ENCODE measurements around the gene F12. TPM values are rescaled to one million over a fixed set of nuclear protein-coding genes. Genes with fewer than 3 reads are reported as not detected.
A peak's percentile ranks its signal among the peaks of the same experiment; 100 is the strongest.
"Not testable (repeated sequence)": the region's sequence is repeated elsewhere in the genome, so short reads cannot be mapped to it uniquely, and the experiment has no call there.

F12 gene
- total RNA-seq, 8 experiments from 2014 or later, result 1.0 to 6.5 (median 2.4) TPM

GRCh38 chr5:177425801-177426565, 16.6 kb upstream of the F12 start:
- Histone ChIP-seq H3K4me1 (replicated peaks in 1 of 2) (peaks cover 8 to 23% of the 10 kb centered on the region in 2 donors), H3K27ac (peak overlapping the region; percentile 85 to 92), H3K4me3 (peak overlapping the region; percentile 44 to 80 (median 53))
- in situ Hi-C loops (cut with MboI; ENCODE audit: low pct_unique_long_range_greater_than_20kb in 2 of 9, low sequenced_read_pairs in 9 of 9, unreplicated experiment in 9 of 9), result no loop called here
- WGBS, 10 experiments, result 0 to 5% (median 0%) methylated on average over 1 to 17 of the region's 52 CpGs; no CpG with 5 or more reads in 5 of the 10 experiments
- ATAC-seq (replicated peaks in 6 of 8), result peak; percentile 80 to 95 (median 94)

- no peak for ATAC-seq (replicated peaks in 6 of 8)
- in situ Hi-C loops (cut with MboI; ENCODE audit: low pct_unique_long_range_greater_than_20kb in 2 of 9, low sequenced_read_pairs in 9 of 9, unreplicated experiment in 9 of 9), result no loop called here
- Histone ChIP-seq H3K27ac (peak overlapping the region; percentile 85 to 92), H3K4me1 (replicated peaks in 1 of 2) (peaks cover 8 to 23% of the 10 kb centered on the region in 2 donors), H3K4me3 (peak overlapping the region; percentile 44 to 78 (median 49))
- WGBS, 10 experiments, result 37 to 95% (median 61%) methylated on average over 1 to 11 of the region's 13 CpGs; no CpG with 5 or more reads in 1 of the 10 experiments
These were observed 15.9 kb upstream of the F12 start for GRCh38 chr5:177425196-177425800.

- H3K27ac ChIP-seq, result no peak overlapping the region
- WGBS, 10 experiments, result 0 to 80% (median 67%) methylated on average over 1 to 2 of the region's 2 CpGs; no CpG with 5 or more reads in 4 of the 10 experiments
- H3K4me1 ChIP-seq (replicated peaks in 1 of 2), result peaks cover 8 to 14% of the 10 kb centered on the region in 2 donors
- no peak for ATAC-seq (replicated peaks in 6 of 8)
- in situ Hi-C loops (cut with MboI; ENCODE audit: low pct_unique_long_range_greater_than_20kb in 2 of 9, low sequenced_read_pairs in 9 of 9, unreplicated experiment in 9 of 9), result no loop called here
- no peak overlapping the region for H3K4me3 ChIP-seq
These were observed 14.3 kb upstream of the F12 start for GRCh38 chr5:177423671-177424070.

GRCh38 chr5:177421062-177421798, 11.9 kb upstream of the F12 start:
- 0 to 90% (median 78%) methylated on average over 1 to 5 of the region's 6 CpGs; no CpG with 5 or more reads in 1 of the 10 experiments for WGBS, 10 experiments
- Histone ChIP-seq H3K4me3 (no peak overlapping the region), H3K27ac (peak overlapping the region in 1 of 2 donors; percentile 12), H3K4me1 (replicated peaks in 1 of 2) (peaks cover 2 to 9% of the 10 kb centered on the region in 2 donors)
- peak in 3 of 8 experiments; percentile 5 to 22 (median 20) for ATAC-seq (replicated peaks in 6 of 8)
- in situ Hi-C loops (cut with MboI; ENCODE audit: low pct_unique_long_range_greater_than_20kb in 2 of 9, low sequenced_read_pairs in 9 of 9, unreplicated experiment in 9 of 9), result no loop called here

GRCh38 chr5:177420472-177420871, 11.1 kb upstream of the F12 start:
- H3K4me1 ChIP-seq (replicated peaks in 1 of 2); H3K4me3 ChIP-seq; ATAC-seq (replicated peaks in 6 of 8); in situ Hi-C loops (cut with MboI; ENCODE audit: low pct_unique_long_range_greater_than_20kb in 2 of 9, low sequenced_read_pairs in 9 of 9, unreplicated experiment in 9 of 9); H3K27ac ChIP-seq: not testable (repeated sequence)
- 89 to 100% (median 90%) methylated on average over 1 to 4 of the region's 7 CpGs; no CpG with 5 or more reads in 7 of the 10 experiments for WGBS, 10 experiments

- Histone ChIP-seq H3K4me1 (replicated peaks in 1 of 2) (peaks cover 0 to 4% of the 10 kb centered on the region in 2 donors), H3K27ac (no peak overlapping the region), H3K4me3 (no peak overlapping the region)
- no peak for ATAC-seq (replicated peaks in 6 of 8)
- WGBS, 10 experiments, result 75 to 100% (median 100%) methylated on average over 1 to 3 of the region's 3 CpGs; no CpG with 5 or more reads in 3 of the 10 experiments
- in situ Hi-C loops (cut with MboI; ENCODE audit: low pct_unique_long_range_greater_than_20kb in 2 of 9, low sequenced_read_pairs in 9 of 9, unreplicated experiment in 9 of 9), result no loop called here
These were observed 9.7 kb upstream of the F12 start for GRCh38 chr5:177419046-177419445.

- H3K27ac ChIP-seq; H3K4me3 ChIP-seq; H3K4me1 ChIP-seq (replicated peaks in 1 of 2); in situ Hi-C loops (cut with MboI; ENCODE audit: low pct_unique_long_range_greater_than_20kb in 2 of 9, low sequenced_read_pairs in 9 of 9, unreplicated experiment in 9 of 9); ATAC-seq (replicated peaks in 6 of 8): not testable (repeated sequence)
- WGBS, 10 experiments, result 50 to 100% (median 92%) methylated on average over 1 to 4 of the region's 6 CpGs; no CpG with 5 or more reads in 2 of the 10 experiments
These were observed 7.7 kb upstream of the F12 start for GRCh38 chr5:177417081-177417480.

GRCh38 chr5:177414481-177414880, 5.1 kb upstream of the F12 start:
- Histone ChIP-seq H3K4me1 (replicated peaks in 1 of 2) (no peaks in the 10 kb centered on the region), H3K27ac (no peak overlapping the region), H3K4me3 (no peak overlapping the region)
- WGBS, 10 experiments, result 60 to 100% (median 93%) methylated on average over 1 to 3 of the region's 3 CpGs; no CpG with 5 or more reads in 2 of the 10 experiments
- in situ Hi-C loops (cut with MboI; ENCODE audit: low pct_unique_long_range_greater_than_20kb in 2 of 9, low sequenced_read_pairs in 9 of 9, unreplicated experiment in 9 of 9), result no loop called here
- ATAC-seq (replicated peaks in 6 of 8), result no peak

- in situ Hi-C loops (cut with MboI; ENCODE audit: low pct_unique_long_range_greater_than_20kb in 2 of 9, low sequenced_read_pairs in 9 of 9, unreplicated experiment in 9 of 9), result no loop called here
- no peak overlapping the region for H3K4me3 ChIP-seq
- no peaks in the 10 kb centered on the region for H3K4me1 ChIP-seq (replicated peaks in 1 of 2)
- ATAC-seq (replicated peaks in 6 of 8), result no peak
- 65 to 100% (median 86%) methylated on average over 1 to 7 of the region's 8 CpGs for WGBS, 10 experiments
- no peak overlapping the region for H3K27ac ChIP-seq
These were observed 3.4 kb upstream of the F12 start for GRCh38 chr5:177412603-177413233.

GRCh38 chr5:177410575-177410974, 1.2 kb upstream of the F12 start:
- H3K4me3 ChIP-seq, result no peak overlapping the region
- no peaks in the 10 kb centered on the region for H3K4me1 ChIP-seq (replicated peaks in 1 of 2)
- H3K27ac ChIP-seq, result no peak overlapping the region
- WGBS, 10 experiments, result 65 to 94% (median 80%) methylated on average over 1 to 3 of the region's 3 CpGs; no CpG with 5 or more reads in 5 of the 10 experiments
- in situ Hi-C loops (cut with MboI; ENCODE audit: low pct_unique_long_range_greater_than_20kb in 2 of 9, low sequenced_read_pairs in 9 of 9, unreplicated experiment in 9 of 9), result no loop called here
- ATAC-seq (replicated peaks in 6 of 8), result no peak

- ATAC-seq (replicated peaks in 6 of 8), result no peak
- 71 to 100% (median 81%) methylated on average over 1 to 4 of the region's 5 CpGs; no CpG with 5 or more reads in 6 of the 10 experiments for WGBS, 10 experiments
- peaks cover 10% of the 10 kb centered on the region in 2 donors for H3K4me1 ChIP-seq (replicated peaks in 1 of 2)
- in situ Hi-C loops (cut with MboI; ENCODE audit: low pct_unique_long_range_greater_than_20kb in 2 of 9, low sequenced_read_pairs in 9 of 9, unreplicated experiment in 9 of 9), result no loop called here
- H3K27ac ChIP-seq, result no peak overlapping the region
- H3K4me3 ChIP-seq, result no peak overlapping the region
These were observed 3.6 kb downstream of the F12 start for GRCh38 chr5:177405805-177406204.

- Histone ChIP-seq H3K4me1 (replicated peaks in 1 of 2) (peaks cover 10 to 12% of the 10 kb centered on the region in 2 donors), H3K4me3 (no peak overlapping the region), H3K27ac (no peak overlapping the region)
- in situ Hi-C loops (cut with MboI; ENCODE audit: low pct_unique_long_range_greater_than_20kb in 2 of 9, low sequenced_read_pairs in 9 of 9, unreplicated experiment in 9 of 9), result no loop called here
- 83% methylated on average over 1 of the region's 2 CpGs; no CpG with 5 or more reads in 9 of the 10 experiments for WGBS, 10 experiments
- no peak for ATAC-seq (replicated peaks in 6 of 8)
These were observed 4.1 kb downstream of the F12 start for GRCh38 chr5:177405312-177405711.
